NT2/D1 (cell line): ENCODE measurements around the gene AMIGO2.

ENCODE experiments used
- SUZ12 ChIP-seq: IDR thresholded peaks from 2 replicates; pipeline ENCODE4 v1.6.1; 2011; ENCODE audit not compliant: insufficient read length, insufficient read depth; ENCODE audit errors: extremely low read depth
- ZNF274 ChIP-seq: IDR thresholded peaks from 2 replicates; pipeline ENCODE4 v1.6.1; 2011; ENCODE audit warnings: mild to moderate bottlenecking, low read depth, low read length

GRCh38 chr12:47041327-47041726 is 38.4 kb downstream of the AMIGO2 start:
- TF ChIP-seq SUZ12, result no peak
- TF ChIP-seq ZNF274, result no peak
